Left forelimb (tissue), 1 donor: ENCODE data around the gene SDHA.
"Not testable (repeated sequence)": the region's sequence is repeated elsewhere in the genome, so short reads cannot be mapped to it uniquely, and the experiment has no call there.

ENCODE experiments used
- DNase-seq: peaks from one replicate; pipeline ENCODE4 v3.0.0-alpha.2; 2018; ENCODE audit warnings: low spot score

Gene SDHA

DNA sequence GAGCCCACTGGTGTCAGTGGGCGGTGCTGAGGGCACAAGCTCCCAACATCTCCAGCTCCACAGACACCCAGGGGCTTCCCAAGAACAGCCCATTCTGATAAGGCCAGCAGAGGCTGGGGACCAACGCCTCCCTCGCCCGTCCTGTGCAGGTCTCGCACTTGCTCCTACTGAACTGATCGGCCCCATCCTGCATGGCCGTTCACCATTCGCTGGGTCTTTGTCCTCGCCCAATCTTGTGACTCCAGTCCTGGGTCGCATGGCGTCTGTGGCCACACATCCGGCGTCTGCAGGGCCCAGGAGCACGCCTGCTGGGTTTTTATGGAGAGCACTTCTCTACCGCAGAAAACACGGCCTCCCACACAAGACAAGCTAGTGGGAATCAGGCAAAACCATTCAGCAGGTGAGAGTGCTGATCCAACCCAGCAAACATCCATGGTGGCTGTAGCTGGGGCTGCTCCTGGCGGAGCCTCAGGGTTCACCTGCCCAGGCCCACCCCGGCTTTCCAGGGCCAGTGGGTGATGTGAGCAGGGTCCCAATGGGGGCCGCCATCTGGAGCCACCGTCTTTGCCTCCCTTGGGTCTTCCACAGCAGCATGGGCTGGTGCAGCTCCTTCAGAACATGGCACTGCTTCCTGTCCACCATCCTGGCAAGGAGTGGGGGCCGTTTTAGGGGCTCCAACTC, 19.5 kb upstream of the SDHA start:
- peak; percentile 59 for DNase-seq

- DNase-seq: peak; percentile 56
Measured at GRCh38 chr5:199197-199949, 18.7 kb upstream of the SDHA start.

GRCh38 chr5:199950-200645, 18.0 kb upstream of the SDHA start:
- DNase-seq: peak; percentile 33

GRCh38 chr5:200985-201384, 17.1 kb upstream of the SDHA start:
- peak; percentile 12 for DNase-seq

- no peak for DNase-seq
Measured at GRCh38 chr5:201672-202071, 16.4 kb upstream of the SDHA start.

- peak; percentile 53 for DNase-seq
Measured at GRCh38 chr5:203246-203930, 14.7 kb upstream of the SDHA start.

DNA sequence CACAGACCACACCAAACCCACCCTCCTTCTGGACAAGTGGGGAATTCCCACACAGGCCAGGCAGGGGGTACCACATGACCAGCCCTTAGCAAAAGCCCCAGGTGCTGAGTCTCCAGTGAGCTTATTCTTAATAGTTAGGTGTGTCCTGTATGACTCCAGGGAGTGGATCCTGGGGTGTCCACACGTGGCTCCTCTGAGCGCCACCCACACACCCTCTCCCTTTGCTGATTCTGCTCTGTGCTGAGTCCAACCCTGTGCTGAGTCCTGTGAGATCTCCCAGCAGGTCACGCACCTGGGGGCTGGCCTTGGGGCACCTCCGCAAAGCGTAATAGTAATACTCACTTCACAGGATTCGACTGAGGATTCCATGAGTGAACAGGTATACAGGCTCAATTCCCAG, 14.1 kb upstream of the SDHA start:
- DNase-seq: peak; percentile 53

GRCh38 chr5:204462-204861, 13.7 kb upstream of the SDHA start:
- DNase-seq: no peak

DNA sequence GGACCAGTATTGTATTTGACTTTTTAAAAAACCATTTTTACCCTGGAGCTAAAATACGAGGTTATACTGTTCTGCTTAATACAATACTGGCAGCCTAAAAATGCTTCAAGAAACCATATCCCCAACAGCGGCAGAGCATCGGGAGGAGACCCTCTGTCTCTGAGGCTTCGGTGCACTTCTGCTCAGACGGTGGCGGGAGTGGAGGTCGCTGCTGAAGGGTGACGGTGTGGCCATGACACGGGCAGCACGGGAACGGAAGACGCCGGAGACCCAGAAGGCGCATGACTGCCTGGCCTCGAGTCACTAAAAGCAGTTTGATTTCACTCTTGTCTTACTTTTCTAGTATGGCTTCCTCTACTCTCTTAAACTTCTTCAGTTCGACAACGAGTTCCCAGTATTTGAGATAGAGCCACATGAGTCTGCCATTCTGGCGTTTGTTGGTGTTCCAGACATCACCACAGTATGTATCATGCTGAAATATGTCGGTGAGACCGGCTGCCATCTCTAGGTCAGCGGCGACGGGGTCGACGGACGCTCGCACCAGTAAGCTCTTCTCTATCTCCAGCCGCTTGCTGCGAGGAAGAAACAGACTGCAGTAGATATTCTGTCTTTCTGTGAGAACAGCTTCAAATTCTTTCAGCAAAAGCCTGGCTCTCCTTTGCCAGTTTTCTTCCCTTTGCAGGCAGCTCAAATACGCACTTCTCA, 13.0 kb upstream of the SDHA start:
- DNase-seq: peak; percentile 38

- DNase-seq: peak; percentile 15
Measured at GRCh38 chr5:206406-206805, 11.7 kb upstream of the SDHA start.

GRCh38 chr5:206927-207536, 11.1 kb upstream of the SDHA start:
- DNase-seq: peak; percentile 14

- DNase-seq: peak; percentile 36
Measured at GRCh38 chr5:207599-207998, 10.5 kb upstream of the SDHA start.

- DNase-seq: no peak
Measured at GRCh38 chr5:208449-209114, 9.5 kb upstream of the SDHA start.

- DNase-seq: no peak
Measured at GRCh38 chr5:213803-214395, 4.2 kb upstream of the SDHA start.

DNA sequence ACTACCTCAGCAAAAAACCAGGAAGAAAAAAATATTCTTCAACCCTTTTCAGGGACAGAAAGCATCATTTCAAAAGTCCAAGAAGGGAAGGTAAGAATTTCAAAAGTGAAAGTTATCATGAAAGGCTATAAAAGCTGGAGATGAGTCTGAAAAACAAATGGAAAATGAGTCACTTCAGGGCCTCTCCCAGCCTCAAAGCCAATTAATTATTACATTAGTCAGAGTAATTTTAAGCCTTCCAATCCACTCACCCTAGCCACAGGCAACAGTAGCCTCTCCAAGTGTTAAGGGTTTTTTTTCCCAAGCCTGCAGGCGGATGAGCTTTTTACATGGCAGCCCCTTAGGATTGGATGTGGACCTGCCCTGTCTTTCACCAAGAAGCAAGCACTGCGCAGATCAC, 2.9 kb upstream of the SDHA start:
- DNase-seq: not testable (repeated sequence)

GRCh38 chr5:216076-216475, 2.0 kb upstream of the SDHA start:
- DNase-seq: not testable (repeated sequence)

- DNase-seq: no peak
Measured at GRCh38 chr5:218457-219291, 554 bp downstream of the SDHA start.

GRCh38 chr5:219460-219863, 1.3 kb downstream of the SDHA start:
- DNase-seq: no peak

- DNase-seq: no peak
Measured at GRCh38 chr5:219991-220390, 1.9 kb downstream of the SDHA start.
